Fibroblast of villous mesenchyme (primary cell): ENCODE measurements around the gene SLC1A1. TPM values are rescaled to one million over a fixed set of nuclear protein-coding genes. Genes with fewer than 3 reads are reported as not detected.
A peak's percentile ranks its signal among the peaks of the same experiment; 100 is the strongest.

Experiments
- DNase-seq: peaks from one replicate; pipeline ENCODE4 v3.0.0-alpha.2; 2010; ENCODE audit warnings: low read depth
- H3K4me3 ChIP-seq: 2 replicates; pipeline ENCODE4 v1.5.1; 2011; ENCODE audit warnings: low read depth, mild to moderate bottlenecking, low read length
- total RNA-seq: library from RNA; depleted of rRNA; stranded (reverse); fragments of >200 nt; gene quantifications from 2 replicates; pipeline ENCODE4 v1.2.3, GENCODE V29; 2012
- TF ChIP-seq, protein P1 (sequence below): IDR thresholded peaks from 2 replicates; pipeline ENCODE4 v1.5.1; 2012; ENCODE audit warnings: low read depth, mild to moderate bottlenecking, low read length; ENCODE audit not compliant: insufficient read depth

Gene SLC1A1
- total RNA-seq, 1 donor = 34.1 TPM

DNA sequence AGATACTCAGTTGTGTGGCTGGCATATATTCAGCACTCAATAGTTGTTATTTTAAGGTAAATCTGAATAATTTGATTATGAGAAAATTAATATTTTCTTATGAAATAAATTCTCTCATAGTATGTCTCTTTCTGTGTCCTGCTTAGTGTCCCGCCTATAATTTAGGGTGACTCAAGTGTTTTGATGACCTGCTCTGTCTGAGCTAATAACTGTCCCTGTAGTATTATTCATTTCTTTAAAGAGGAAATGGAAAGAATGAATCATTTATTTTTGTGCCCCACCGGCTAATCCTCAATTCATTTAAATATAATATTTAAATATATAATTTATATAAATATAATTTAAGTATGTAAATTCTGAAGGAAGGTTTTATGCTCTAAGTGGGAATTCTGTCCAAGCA, 4.1 kb downstream of the SLC1A1 start:
- no peak for DNase-seq
- H3K4me3 ChIP-seq = no peak overlapping the region
- TF ChIP-seq, protein P1, sequence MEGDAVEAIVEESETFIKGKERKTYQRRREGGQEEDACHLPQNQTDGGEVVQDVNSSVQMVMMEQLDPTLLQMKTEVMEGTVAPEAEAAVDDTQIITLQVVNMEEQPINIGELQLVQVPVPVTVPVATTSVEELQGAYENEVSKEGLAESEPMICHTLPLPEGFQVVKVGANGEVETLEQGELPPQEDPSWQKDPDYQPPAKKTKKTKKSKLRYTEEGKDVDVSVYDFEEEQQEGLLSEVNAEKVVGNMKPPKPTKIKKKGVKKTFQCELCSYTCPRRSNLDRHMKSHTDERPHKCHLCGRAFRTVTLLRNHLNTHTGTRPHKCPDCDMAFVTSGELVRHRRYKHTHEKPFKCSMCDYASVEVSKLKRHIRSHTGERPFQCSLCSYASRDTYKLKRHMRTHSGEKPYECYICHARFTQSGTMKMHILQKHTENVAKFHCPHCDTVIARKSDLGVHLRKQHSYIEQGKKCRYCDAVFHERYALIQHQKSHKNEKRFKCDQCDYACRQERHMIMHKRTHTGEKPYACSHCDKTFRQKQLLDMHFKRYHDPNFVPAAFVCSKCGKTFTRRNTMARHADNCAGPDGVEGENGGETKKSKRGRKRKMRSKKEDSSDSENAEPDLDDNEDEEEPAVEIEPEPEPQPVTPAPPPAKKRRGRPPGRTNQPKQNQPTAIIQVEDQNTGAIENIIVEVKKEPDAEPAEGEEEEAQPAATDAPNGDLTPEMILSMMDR = no peak

DNA sequence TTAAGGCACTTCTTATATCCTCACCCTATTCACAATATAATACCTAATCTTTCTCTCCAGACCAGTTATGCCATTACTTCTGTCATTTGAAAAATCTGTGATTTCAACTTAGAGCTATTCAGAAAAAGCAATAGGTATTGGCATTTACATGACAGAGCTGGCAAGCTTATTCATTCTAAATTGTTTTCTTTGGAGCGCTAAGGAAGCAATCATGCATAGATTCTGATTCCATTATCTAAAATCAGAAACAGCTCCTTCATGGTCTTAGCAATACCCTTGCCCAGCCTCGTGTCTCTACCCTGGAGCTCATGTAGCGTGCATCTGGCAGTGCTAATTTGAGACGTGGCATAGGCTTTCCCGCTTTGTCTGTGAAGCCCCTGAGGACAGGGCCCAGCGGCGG, 4.5 kb downstream of the SLC1A1 start:
- DNase-seq = no peak

GRCh38 chr9:4495537-4495936, 5.3 kb downstream of the SLC1A1 start:
- no peak for DNase-seq
- TF ChIP-seq, protein P1 = no peak

More for the DNA sequence above, 4.5 kb downstream of the SLC1A1 start:
- H3K4me3 ChIP-seq = no peak overlapping the region
- TF ChIP-seq, protein P1 = no peak

GRCh38 chr9:4496497-4496896, 6.2 kb downstream of the SLC1A1 start:
- H3K4me3 ChIP-seq = no peak overlapping the region
- TF ChIP-seq, protein P1 = no peak
- DNase-seq = peak; percentile 24

More at GRCh38 chr9:4495537-4495936, 5.3 kb downstream of the SLC1A1 start:
- H3K4me3 ChIP-seq = no peak overlapping the region

DNA sequence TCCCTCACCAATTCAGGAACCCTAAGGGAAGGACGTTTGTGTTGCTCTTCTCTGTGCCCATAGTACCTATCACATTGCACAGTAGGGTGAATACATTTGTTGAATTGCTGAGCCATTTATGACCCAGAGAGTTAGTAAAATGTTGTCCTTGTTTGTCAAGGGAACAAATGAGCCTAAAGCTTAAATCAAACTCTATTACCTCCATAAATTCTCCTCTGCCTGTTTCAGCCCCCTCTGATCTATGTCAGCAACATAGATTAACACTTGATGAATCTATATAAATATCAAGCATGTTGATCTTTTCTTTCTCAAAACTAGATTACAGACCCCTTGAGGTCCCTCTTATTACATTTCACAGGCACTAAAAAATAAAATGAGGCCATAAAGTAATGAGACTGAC, 7.1 kb downstream of the SLC1A1 start:
- DNase-seq = no peak
- no peak overlapping the region for H3K4me3 ChIP-seq
- TF ChIP-seq, protein P1 = no peak

DNA sequence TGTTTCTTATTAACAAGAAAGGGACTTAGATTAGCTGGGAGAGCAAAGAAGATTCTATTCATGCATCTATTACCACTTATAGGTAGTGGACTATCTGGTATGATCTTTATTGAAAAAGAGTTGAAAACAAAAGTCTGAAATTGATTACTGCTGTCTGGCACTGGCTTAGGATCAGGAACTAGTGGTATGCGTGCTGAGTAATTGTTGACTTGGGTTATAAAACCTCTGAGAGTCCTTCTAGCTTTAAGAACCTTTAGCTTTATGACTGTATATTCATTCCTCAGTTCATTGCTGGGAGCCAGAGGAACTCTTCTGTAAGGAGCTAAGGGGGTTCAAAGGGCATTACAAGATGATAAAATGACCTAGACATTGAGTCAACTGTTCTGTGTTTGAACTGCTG, 7.6 kb downstream of the SLC1A1 start:
- TF ChIP-seq, protein P1 = no peak
- H3K4me3 ChIP-seq = no peak overlapping the region
- peak; percentile 72 for DNase-seq

DNA sequence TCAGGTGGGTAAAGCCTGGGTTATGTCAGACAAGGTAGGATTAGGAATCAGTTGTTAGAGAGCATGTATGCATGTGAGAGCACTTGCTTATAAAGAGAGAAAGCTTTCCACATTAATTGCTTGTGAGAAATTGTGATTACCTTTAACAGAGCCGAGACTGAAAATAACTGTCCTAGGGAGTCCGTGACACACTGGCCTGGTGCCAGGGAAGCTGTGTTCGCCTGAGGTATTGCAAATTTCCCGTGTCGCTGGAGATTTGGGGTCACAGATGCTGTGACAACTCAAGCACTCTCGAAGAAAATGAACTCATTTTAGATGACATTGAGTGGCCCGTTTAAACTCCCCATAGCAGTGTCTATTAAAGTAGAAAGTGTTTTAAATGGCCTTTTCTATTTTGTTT, 9.6 kb downstream of the SLC1A1 start:
- DNase-seq = no peak
- no peak overlapping the region for H3K4me3 ChIP-seq
- TF ChIP-seq, protein P1 = no peak
